ENCODE results near the gene PHKG2.

- TF ChIP-seq CTCF (conservative IDR thresholded peaks at IDR 0.05; ENCODE audit: low read length) = no peak
- no peak for TF ChIP-seq EZH2phosphoT487 (IDR thresholded peaks at IDR 0.05; ENCODE audit: borderline replicate concordance)
These were observed 38.8 kb downstream of the PHKG2 start, which contains the start of gene ZNF629 for GRCh38 chr16:30786936-30787612.
